GM19372 (cell line): ENCODE data around the gene CST9L.

Experiments
- ATAC-seq: cut with Tn5 transposase; IDR thresholded peaks from one replicate; pipeline ENCODE4 v1.9.1; 2021; ENCODE audit warnings: mild to moderate bottlenecking, low read depth, moderate library complexity; ENCODE audit not compliant: unreplicated experiment

The CST9L gene

DNA sequence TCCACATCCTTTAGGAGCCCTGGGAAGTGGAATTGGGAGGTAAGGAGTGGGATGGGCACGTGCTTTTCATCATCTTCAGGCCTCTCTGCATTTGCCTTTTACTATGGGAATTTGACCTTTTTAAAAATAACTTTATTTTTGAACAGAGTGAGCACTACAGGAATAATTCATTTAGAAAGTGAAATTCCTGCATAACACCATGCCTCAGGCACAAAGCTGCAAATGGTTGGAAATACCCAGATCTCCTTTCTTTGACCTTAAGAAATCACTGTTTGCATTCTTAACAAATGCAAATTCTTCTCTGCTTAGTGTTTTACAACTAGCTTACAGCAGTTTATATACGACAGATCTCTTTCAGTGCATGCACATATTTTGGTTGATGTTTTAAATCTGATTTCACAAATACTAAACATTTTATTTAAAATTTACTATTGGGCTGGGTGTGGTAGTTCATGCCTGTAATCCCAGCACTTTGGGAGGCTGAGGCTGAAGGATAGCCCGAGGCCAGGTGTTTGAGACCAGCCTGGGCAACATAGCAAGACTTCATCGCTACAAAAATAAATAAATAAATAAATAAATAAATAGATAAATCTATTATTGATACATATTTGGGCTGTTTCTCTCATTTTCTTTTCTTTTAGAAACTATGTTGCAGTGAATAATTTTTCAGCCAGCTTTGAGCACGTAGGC lies 52.9 kb downstream of the CST9L start:
- ATAC-seq, result no peak

DNA sequence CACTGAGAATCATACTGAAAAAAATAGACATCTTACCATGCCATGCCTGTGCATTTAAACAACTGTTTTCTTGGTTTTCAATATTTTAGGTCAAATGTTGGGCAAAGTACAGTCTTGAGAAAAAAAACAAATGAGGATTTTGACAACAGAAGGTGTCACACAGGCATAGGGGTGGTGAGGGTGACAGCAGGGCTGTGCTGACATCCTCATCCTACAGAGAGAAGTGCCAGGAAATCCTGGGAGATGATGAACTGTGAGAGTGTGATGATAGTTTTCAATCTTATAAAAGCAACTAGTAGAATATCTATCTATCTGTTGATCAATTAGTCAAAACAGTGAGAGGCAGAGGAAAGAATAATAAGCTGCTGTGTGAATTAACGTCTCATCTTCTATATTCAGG lies 53.4 kb downstream of the CST9L start:
- ATAC-seq, result no peak
